SU-DHL-6 (cell line): ENCODE measurements around the gene PRKCA.
"Not testable (repeated sequence)": the region's sequence is repeated elsewhere in the genome, so short reads cannot be mapped to it uniquely, and the experiment has no call there.

ENCODE experiments used
- EZH2phosphoT487 ChIP-seq: fragments of 200-600 bp; sonication (generic), shearing (Covaris generic); conservative IDR thresholded peaks from 2 replicates; pipeline ENCODE4 v1.6.1; 2018; ENCODE audit warnings: mild to moderate bottlenecking, antibody characterized with exemption, low read length, moderate library complexity, mixed read lengths
- TF ChIP-seq, protein P1 (sequence below): fragments of 200-600 bp; sonication (generic); IDR thresholded peaks from one replicate; pipeline ENCODE4 v1.5.1; 2017; ENCODE audit warnings: antibody characterized with exemption, mild to moderate bottlenecking, low read length, moderate library complexity; ENCODE audit not compliant: insufficient read depth, poor library complexity, severe bottlenecking

GRCh38 chr17:66324381-66325004 is 22.1 kb downstream of the PRKCA start:
- TF ChIP-seq, protein P1, sequence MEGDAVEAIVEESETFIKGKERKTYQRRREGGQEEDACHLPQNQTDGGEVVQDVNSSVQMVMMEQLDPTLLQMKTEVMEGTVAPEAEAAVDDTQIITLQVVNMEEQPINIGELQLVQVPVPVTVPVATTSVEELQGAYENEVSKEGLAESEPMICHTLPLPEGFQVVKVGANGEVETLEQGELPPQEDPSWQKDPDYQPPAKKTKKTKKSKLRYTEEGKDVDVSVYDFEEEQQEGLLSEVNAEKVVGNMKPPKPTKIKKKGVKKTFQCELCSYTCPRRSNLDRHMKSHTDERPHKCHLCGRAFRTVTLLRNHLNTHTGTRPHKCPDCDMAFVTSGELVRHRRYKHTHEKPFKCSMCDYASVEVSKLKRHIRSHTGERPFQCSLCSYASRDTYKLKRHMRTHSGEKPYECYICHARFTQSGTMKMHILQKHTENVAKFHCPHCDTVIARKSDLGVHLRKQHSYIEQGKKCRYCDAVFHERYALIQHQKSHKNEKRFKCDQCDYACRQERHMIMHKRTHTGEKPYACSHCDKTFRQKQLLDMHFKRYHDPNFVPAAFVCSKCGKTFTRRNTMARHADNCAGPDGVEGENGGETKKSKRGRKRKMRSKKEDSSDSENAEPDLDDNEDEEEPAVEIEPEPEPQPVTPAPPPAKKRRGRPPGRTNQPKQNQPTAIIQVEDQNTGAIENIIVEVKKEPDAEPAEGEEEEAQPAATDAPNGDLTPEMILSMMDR, result not testable (repeated sequence)
- TF ChIP-seq EZH2phosphoT487, result not testable (repeated sequence)
